HepG2 (cell line): ENCODE results near the gene SLC17A9. TPM values are rescaled to one million over a fixed set of nuclear protein-coding genes. Genes with fewer than 3 reads are reported as not detected.

Source experiments
- ARID5B ChIP-seq: IDR thresholded peaks from 2 replicates; pipeline ENCODE4 v1.4.0; 2020; ENCODE audit warnings: mild to moderate bottlenecking, missing genetic modification reagents
- EHMT2 ChIP-seq: fragments of 200-600 bp; sonication (generic); IDR thresholded peaks from 2 replicates; pipeline ENCODE4 v1.7.0; 2017; ENCODE audit warnings: antibody characterized with exemption, low read depth, low read length, borderline replicate concordance
- ELF1 ChIP-seq: sonication (generic); formaldehyde crosslinking; IDR thresholded peaks from 2 replicates; pipeline ENCODE4 v1.4.0; 2020; ENCODE audit warnings: missing genetic modification reagents
- IKZF1 ChIP-seq: fragments of 450-650 bp; IDR thresholded peaks from 2 replicates; pipeline ENCODE4 v1.7.1; 2016
- JUN ChIP-seq: sonication (generic); formaldehyde crosslinking; IDR thresholded peaks from 2 replicates; pipeline ENCODE4 v1.4.0; 2020; ENCODE audit warnings: mild to moderate bottlenecking, missing genetic modification reagents
- NCOA2 ChIP-seq: sonication (generic); formaldehyde crosslinking; IDR thresholded peaks from 2 replicates; pipeline ENCODE4 v1.8.0; 2022; ENCODE audit warnings: inconsistent platforms
- RXRB ChIP-seq: IDR thresholded peaks from 2 replicates; pipeline ENCODE4 v1.6.1; 2016; ENCODE audit warnings: borderline replicate concordance, missing genetic modification reagents, missing compliant biosample characterization
- SCMH1 ChIP-seq: sonication (generic); formaldehyde crosslinking; IDR thresholded peaks from 2 replicates; pipeline ENCODE4 v1.9.0; 2021; ENCODE audit warnings: missing genetic modification reagents, mild to moderate bottlenecking, borderline replicate concordance
- SMARCC2 ChIP-seq: fragments of 450-650 bp; IDR thresholded peaks from 2 replicates; pipeline ENCODE4 v1.6.1; 2017; ENCODE audit warnings: antibody characterized with exemption, mild to moderate bottlenecking
- SNRNP70 ChIP-seq: fragments of 200-400 bp; formaldehyde crosslinking; IDR thresholded peaks from 2 replicates; pipeline ENCODE4 v1.6.1; 2017; ENCODE audit warnings: mild to moderate bottlenecking, low read depth, low read length, moderate library complexity
- ZBTB4 ChIP-seq: sonication (generic); formaldehyde crosslinking; IDR thresholded peaks from 2 replicates; pipeline ENCODE4 v1.4.0; 2020; ENCODE audit warnings: missing genetic modification reagents, mild to moderate bottlenecking, borderline replicate concordance
- ZGPAT ChIP-seq: IDR thresholded peaks from 2 replicates; pipeline ENCODE4 v1.6.1; 2016; ENCODE audit warnings: mild to moderate bottlenecking
- ZNF580 ChIP-seq: IDR thresholded peaks from 2 replicates; pipeline ENCODE4 v1.6.1; 2016; ENCODE audit warnings: low read depth, borderline replicate concordance
- polyA plus RNA-seq, 8 experiments: library from polyadenylated mRNA; depleted of rRNA in 3 of 8; stranded (reverse) in 7 of 8; unstranded in 1 of 8; fragments of >200 nt; fragmentation: Illumina TruSeq in 4 of 8; extraction: Trizol in 4 of 8; gene quantifications; 2 replicates each; pipeline versions ENCODE4 v1.2.1 to v1.2.3, GENCODE V29; 2011 to 2016; ENCODE audit warnings: low read depth in 4 of 8, missing spikeins in 1 of 8, mixed read lengths in 1 of 8; ENCODE audit not compliant: insufficient read depth in 1 of 8
- total RNA-seq, 5 experiments: library from RNA; depleted of rRNA; stranded (reverse); fragments of >200 nt; fragmentation: Illumina TruSeq; extraction: Trizol; gene quantifications; 2 replicates each; pipeline ENCODE4 v1.2.3, GENCODE V29; 2016; ENCODE audit warnings: low read depth in 1 of 5
- TF ChIP-seq, protein P1 (sequence below): sonication (generic); formaldehyde crosslinking; conservative IDR thresholded peaks from 2 replicates; pipeline ENCODE4 v1.4.0; 2020; ENCODE audit warnings: missing genetic modification reagents
- TF ChIP-seq, protein P2 (sequence below): IDR thresholded peaks from 2 replicates; pipeline ENCODE4 v1.6.1; 2018; ENCODE audit warnings: missing genetic modification reagents
- TF ChIP-seq, protein P3 (sequence below): IDR thresholded peaks from 2 replicates; pipeline ENCODE4 v1.6.1; 2012; ENCODE audit warnings: low read depth, low read length, improper control_type of control experiment

The SLC17A9 gene
- total and polyA plus RNA-seq, 2 of the 13 experiments (the other 11 are each of a cell fraction or from before 2014, with no cell fraction given): 110 to 191 TPM

DNA sequence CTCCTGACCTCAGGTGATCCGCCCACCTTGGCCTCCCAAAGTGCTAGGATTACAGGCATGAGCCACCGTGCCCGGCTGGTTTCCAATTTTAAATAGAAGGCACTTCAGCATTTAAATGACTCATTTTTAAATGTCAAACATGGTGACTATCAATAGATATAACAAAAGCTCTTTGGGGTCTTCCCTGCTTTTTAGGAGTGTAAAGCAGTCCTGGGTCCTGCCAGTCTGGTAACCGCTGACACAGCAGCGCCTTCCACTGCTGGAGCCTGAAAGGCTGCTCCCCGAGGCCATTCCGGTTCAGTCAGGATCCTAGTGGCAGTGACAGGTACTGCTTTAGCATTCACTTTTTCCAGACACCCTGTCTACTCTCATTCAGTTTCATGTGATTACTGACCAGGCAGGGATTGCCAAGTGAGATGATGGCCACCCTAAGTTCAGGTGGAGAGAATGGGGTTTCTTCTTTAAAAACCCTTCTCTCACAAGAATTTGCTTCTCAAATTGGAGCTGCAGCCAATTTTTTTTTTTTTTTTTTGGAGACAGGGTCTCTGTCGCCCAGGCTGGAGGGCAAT is 31.3 kb upstream of the SLC17A9 start (continued):
- TF ChIP-seq ZGPAT (CRISPR knock-in tag): peak; percentile 68; the same call in 1 of the 2 replicates
- peak; percentile 88; the same call in 1 of the 2 replicates for TF ChIP-seq ZNF580
- peak; percentile 81; the same call in 1 of the 2 replicates for TF ChIP-seq ZBTB4 (CRISPR knock-in tag)
- TF ChIP-seq, protein P1, sequence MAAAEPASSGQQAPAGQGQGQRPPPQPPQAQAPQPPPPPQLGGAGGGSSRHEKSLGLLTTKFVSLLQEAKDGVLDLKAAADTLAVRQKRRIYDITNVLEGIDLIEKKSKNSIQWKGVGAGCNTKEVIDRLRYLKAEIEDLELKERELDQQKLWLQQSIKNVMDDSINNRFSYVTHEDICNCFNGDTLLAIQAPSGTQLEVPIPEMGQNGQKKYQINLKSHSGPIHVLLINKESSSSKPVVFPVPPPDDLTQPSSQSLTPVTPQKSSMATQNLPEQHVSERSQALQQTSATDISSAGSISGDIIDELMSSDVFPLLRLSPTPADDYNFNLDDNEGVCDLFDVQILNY (CRISPR knock-in tag): 0 out of 2 replicates have a peak, but pooled peaks have one; percentile 17
- peak; percentile 49; the same call in 1 of the 2 replicates for TF ChIP-seq NCOA2 (CRISPR knock-in tag)
- TF ChIP-seq EHMT2: no peak
- no peak for TF ChIP-seq SNRNP70
- peak; percentile 72; the same call in 1 of the 2 replicates for TF ChIP-seq RXRB (CRISPR knock-in tag)
- peak; percentile 27; the same call in 1 of the 2 replicates for TF ChIP-seq ARID5B (CRISPR knock-in tag)
- no peak for TF ChIP-seq SCMH1 (CRISPR knock-in tag)
- TF ChIP-seq, protein P2, sequence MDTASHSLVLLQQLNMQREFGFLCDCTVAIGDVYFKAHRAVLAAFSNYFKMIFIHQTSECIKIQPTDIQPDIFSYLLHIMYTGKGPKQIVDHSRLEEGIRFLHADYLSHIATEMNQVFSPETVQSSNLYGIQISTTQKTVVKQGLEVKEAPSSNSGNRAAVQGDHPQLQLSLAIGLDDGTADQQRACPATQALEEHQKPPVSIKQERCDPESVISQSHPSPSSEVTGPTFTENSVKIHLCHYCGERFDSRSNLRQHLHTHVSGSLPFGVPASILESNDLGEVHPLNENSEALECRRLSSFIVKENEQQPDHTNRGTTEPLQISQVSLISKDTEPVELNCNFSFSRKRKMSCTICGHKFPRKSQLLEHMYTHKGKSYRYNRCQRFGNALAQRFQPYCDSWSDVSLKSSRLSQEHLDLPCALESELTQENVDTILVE (CRISPR knock-in tag): 0 out of 2 replicates have a peak, but pooled peaks have one; percentile 52
- TF ChIP-seq, protein P3, sequence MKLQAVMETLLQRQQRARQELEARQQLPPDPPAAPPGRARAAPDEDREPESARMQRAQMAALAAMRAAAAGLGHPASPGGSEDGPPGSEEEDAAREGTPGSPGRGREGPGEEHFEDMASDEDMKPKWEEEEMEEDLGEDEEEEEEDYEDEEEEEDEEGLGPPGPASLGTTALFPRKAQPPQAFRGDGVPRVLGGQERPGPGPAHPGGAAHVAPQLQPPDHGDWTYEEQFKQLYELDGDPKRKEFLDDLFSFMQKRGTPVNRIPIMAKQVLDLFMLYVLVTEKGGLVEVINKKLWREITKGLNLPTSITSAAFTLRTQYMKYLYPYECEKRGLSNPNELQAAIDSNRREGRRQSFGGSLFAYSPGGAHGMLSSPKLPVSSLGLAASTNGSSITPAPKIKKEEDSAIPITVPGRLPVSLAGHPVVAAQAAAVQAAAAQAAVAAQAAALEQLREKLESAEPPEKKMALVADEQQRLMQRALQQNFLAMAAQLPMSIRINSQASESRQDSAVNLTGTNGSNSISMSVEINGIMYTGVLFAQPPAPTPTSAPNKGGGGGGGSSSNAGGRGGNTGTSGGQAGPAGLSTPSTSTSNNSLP: peak; percentile 57; the same call in 1 of the 2 replicates
- peak; percentile 22; the same call in 1 of the 2 replicates for TF ChIP-seq ELF1 (CRISPR knock-in tag)
- no peak for TF ChIP-seq JUN (CRISPR knock-in tag)
- no peak for TF ChIP-seq IKZF1
- no peak for TF ChIP-seq SMARCC2
